Measurements from ENCODE around the gene UGT1A6. TPM values are rescaled to one million over a fixed set of nuclear protein-coding genes. Genes with fewer than 3 reads are reported as not detected.

The UGT1A6 gene
- total and polyA plus RNA-seq, 2 experiments from 2014 or later: not detected

DNA sequence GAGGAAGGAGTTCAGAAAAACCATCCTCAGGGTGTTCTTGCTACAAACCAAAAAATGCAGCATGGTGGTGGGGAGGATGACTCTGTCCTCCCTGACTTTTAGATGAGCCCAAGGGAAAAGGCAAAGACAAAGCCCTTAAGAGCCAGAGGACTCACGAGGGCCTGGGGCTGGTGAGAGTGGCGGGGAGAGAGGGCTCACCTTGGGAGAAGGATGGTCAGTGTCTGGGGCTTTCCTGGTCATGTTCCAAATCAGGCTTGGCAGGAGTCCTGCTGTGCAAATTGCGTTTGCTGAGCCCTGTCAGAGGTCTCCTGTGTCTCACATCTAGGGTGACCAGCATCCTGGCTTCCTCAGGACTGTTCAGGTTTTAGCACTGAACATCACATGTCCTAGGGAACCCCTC, 72.1 kb downstream of the UGT1A6 start:
- Histone ChIP-seq H3K27ac (no peak overlapping the region), H3K4me3 (no peak overlapping the region), H3K36me3 (no peaks in the 10 kb centered on the region), H3K9me3 (ENCODE audit: low read depth) (no peaks in the 10 kb centered on the region), H3K27me3 (no peaks in the 10 kb centered on the region), H3K4me1 (ENCODE audit: low read depth) (no peaks in the 10 kb centered on the region)
- TF ChIP-seq, protein P1, sequence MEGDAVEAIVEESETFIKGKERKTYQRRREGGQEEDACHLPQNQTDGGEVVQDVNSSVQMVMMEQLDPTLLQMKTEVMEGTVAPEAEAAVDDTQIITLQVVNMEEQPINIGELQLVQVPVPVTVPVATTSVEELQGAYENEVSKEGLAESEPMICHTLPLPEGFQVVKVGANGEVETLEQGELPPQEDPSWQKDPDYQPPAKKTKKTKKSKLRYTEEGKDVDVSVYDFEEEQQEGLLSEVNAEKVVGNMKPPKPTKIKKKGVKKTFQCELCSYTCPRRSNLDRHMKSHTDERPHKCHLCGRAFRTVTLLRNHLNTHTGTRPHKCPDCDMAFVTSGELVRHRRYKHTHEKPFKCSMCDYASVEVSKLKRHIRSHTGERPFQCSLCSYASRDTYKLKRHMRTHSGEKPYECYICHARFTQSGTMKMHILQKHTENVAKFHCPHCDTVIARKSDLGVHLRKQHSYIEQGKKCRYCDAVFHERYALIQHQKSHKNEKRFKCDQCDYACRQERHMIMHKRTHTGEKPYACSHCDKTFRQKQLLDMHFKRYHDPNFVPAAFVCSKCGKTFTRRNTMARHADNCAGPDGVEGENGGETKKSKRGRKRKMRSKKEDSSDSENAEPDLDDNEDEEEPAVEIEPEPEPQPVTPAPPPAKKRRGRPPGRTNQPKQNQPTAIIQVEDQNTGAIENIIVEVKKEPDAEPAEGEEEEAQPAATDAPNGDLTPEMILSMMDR (IDR thresholded peaks at IDR 0.05; ENCODE audit: low read depth, low read length): no peak
- DNase-seq (ENCODE audit: low read depth in 1 of 2, low spot score in 1 of 2): peak in 1 of 2 donors; percentile 20

DNA sequence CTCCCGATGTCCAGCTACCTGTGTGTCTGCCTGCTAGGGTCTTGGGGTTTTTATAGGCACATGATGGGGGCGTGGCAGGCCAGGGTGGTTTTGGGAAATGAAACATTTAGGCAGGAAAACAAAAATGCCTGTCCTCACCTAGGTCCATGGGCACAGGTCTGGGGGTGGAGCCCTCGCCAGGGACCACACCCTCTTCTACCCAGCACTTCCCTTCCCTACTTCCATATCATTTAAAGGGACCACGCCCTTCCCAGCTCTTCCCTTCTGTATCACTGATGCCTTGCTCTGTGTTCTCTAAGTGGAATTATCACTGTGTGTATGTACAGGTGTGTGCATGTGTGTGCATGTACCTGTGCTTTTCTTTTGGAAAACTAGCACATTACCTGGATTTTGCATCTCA, 73.7 kb downstream of the UGT1A6 start:
- Histone ChIP-seq H3K4me1 (ENCODE audit: low read depth) (no peaks in the 10 kb centered on the region), H3K4me3 (no peak overlapping the region), H3K27me3 (no peaks in the 10 kb centered on the region), H3K36me3 (no peaks in the 10 kb centered on the region), H3K9me3 (ENCODE audit: low read depth) (no peaks in the 10 kb centered on the region), H3K27ac (no peak overlapping the region)
- TF ChIP-seq, protein P1 (IDR thresholded peaks at IDR 0.05; ENCODE audit: low read depth, low read length): no peak
- no peak for DNase-seq (ENCODE audit: low read depth in 1 of 2, low spot score in 1 of 2)

DNA sequence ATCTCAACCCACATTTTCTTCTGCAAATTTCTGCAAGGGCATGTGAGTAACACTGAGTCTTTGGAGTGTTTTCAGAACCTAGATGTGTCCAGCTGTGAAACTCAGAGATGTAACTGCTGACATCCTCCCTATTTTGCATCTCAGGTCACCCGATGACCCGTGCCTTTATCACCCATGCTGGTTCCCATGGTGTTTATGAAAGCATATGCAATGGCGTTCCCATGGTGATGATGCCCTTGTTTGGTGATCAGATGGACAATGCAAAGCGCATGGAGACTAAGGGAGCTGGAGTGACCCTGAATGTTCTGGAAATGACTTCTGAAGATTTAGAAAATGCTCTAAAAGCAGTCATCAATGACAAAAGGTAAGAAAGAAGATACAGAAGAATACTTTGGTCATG, 75.4 kb downstream of the UGT1A6 start:
- TF ChIP-seq, protein P1 (IDR thresholded peaks at IDR 0.05; ENCODE audit: low read depth, low read length): no peak
- DNase-seq (ENCODE audit: low read depth in 1 of 2, low spot score in 1 of 2): no peak
- H3K27me3 ChIP-seq: no peaks in the 10 kb centered on the region

DNA sequence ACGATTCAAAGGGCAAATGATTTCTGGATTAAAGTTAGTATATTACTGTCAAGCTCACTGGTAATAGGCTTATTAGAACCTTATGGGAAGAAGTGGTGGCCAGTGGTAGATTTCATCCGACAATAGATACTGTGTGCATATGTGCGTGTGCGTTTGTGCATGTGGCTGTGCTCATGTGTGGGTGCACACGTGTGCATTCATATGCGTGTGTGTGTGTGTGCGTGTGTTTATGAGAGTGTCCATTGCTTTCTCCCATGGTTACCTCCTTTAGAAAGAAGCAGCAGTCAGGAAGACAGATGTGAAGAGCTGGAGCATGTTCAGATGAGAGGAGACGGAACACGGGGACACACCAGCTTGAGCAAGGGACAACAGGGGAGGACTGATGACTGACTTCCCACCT, 76.6 kb downstream of the UGT1A6 start:
- no peaks in the 10 kb centered on the region for H3K27me3 ChIP-seq
- no peak overlapping the region for H3K4me3 ChIP-seq
- H3K9me3 ChIP-seq (ENCODE audit: low read depth): no peaks in the 10 kb centered on the region
- H3K27ac ChIP-seq: no peak overlapping the region
- DNase-seq (ENCODE audit: low read depth in 1 of 2, low spot score in 1 of 2): no peak
- no peaks in the 10 kb centered on the region for H3K36me3 ChIP-seq
- TF ChIP-seq, protein P1 (IDR thresholded peaks at IDR 0.05; ENCODE audit: low read depth, low read length): no peak
- H3K4me1 ChIP-seq (ENCODE audit: low read depth): no peaks in the 10 kb centered on the region

More for the DNA sequence above, 75.4 kb downstream of the UGT1A6 start:
- no peaks in the 10 kb centered on the region for H3K36me3 ChIP-seq
- no peaks in the 10 kb centered on the region for H3K9me3 ChIP-seq (ENCODE audit: low read depth)
- H3K27ac ChIP-seq: no peak overlapping the region
- no peaks in the 10 kb centered on the region for H3K4me1 ChIP-seq (ENCODE audit: low read depth)
- H3K4me3 ChIP-seq: no peak overlapping the region

DNA sequence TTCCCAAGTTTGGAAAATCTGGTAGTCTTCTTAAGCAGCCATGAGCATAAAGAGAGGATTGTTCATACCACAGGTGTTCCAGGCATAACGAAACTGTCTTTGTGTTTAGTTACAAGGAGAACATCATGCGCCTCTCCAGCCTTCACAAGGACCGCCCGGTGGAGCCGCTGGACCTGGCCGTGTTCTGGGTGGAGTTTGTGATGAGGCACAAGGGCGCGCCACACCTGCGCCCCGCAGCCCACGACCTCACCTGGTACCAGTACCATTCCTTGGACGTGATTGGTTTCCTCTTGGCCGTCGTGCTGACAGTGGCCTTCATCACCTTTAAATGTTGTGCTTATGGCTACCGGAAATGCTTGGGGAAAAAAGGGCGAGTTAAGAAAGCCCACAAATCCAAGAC, 79.5 kb downstream of the UGT1A6 start:
- no peaks in the 10 kb centered on the region for H3K4me1 ChIP-seq (ENCODE audit: low read depth)
- DNase-seq (ENCODE audit: low read depth in 1 of 2, low spot score in 1 of 2): no peak
- TF ChIP-seq, protein P1 (IDR thresholded peaks at IDR 0.05; ENCODE audit: low read depth, low read length): no peak

DNA sequence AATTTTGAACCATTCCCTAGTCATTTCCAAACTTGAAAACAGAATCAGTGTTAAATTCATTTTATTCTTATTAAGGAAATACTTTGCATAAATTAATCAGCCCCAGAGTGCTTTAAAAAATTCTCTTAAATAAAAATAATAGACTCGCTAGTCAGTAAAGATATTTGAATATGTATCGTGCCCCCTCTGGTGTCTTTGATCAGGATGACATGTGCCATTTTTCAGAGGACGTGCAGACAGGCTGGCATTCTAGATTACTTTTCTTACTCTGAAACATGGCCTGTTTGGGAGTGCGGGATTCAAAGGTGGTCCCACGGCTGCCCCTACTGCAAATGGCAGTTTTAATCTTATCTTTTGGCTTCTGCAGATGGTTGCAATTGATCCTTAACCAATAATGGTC, 79.9 kb downstream of the UGT1A6 start:
- Histone ChIP-seq H3K36me3 (no peaks in the 10 kb centered on the region), H3K4me1 (ENCODE audit: low read depth) (no peaks in the 10 kb centered on the region), H3K27ac (no peak overlapping the region), H3K9me3 (ENCODE audit: low read depth) (no peaks in the 10 kb centered on the region), H3K4me3 (no peak overlapping the region), H3K27me3 (no peaks in the 10 kb centered on the region)
- DNase-seq (ENCODE audit: low read depth in 1 of 2, low spot score in 1 of 2): no peak
- TF ChIP-seq, protein P1 (IDR thresholded peaks at IDR 0.05; ENCODE audit: low read depth, low read length): no peak

More for the DNA sequence above, 79.5 kb downstream of the UGT1A6 start:
- Histone ChIP-seq H3K27ac (no peak overlapping the region), H3K36me3 (no peaks in the 10 kb centered on the region), H3K4me3 (no peak overlapping the region), H3K9me3 (ENCODE audit: low read depth) (no peaks in the 10 kb centered on the region), H3K27me3 (no peaks in the 10 kb centered on the region)
